Gastrocnemius medialis (tissue), 4 donors: Measurements from ENCODE around the gene PRR18.

ENCODE experiments used
- CTCF ChIP-seq, 5 experiments: fragments of 450-650 bp in 3 of 5; fragments of 200-600 bp in 2 of 5; sonication (generic) in 2 of 5; IDR thresholded peaks in 4 of 5; conservative IDR thresholded peaks in 1 of 5; 1 replicate in 4 of 5; 2 replicates in 1 of 5; pipeline ENCODE4 v1.5.1; 2016 to 2019; ENCODE audit warnings: antibody characterized with exemption in 5 of 5, mild to moderate bottlenecking in 3 of 5, moderate library complexity in 3 of 5
- POLR2A ChIP-seq, 2 donors: fragments of 450-650 bp; IDR thresholded peaks; one replicate each; pipeline ENCODE4 v1.6.1; 2017; ENCODE audit warnings: antibody characterized with exemption in 2 of 2, mild to moderate bottlenecking in 2 of 2, moderate library complexity in 2 of 2

- TF ChIP-seq POLR2A (IDR thresholded peaks at IDR 0.05) = no peak
- TF ChIP-seq CTCF (IDR thresholded peaks at IDR 0.05 in 4 of 5, conservative IDR thresholded peaks at IDR 0.05 in 1 of 5) = no peak
Observed at GRCh38 chr6:166277018-166277417, 31.2 kb downstream of the PRR18 start.
